Measurements from ENCODE around the gene HSD17B1. TPM values are rescaled to one million over a fixed set of nuclear protein-coding genes. Genes with fewer than 3 reads are reported as not detected.

Gene HSD17B1
- total and polyA plus RNA-seq, 2 of the 4 experiments (the other 2 are of a cell fraction): 0.72 to 1.4 TPM

DNA sequence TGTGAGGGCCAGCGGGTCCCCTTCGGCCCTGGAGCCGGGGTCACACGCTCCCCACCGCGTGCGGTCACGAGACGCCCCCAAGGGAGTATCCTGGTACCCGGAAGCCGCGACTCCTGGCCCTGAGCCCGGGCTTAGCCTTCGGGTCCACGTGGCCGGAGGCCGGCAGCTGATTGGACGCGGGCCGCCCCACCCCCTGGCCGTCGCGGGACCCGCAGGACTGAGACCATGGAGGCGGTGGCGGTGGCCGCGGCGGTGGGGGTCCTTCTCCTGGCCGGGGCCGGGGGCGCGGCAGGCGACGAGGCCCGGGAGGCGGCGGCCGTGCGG lies 16.7 kb upstream of the HSD17B1 start, which contains the start of gene NAGLU:
Gene NAGLU (plus strand): TSS at position 194 of the 324 bp plus-strand sequence. CDS start 32 bp downstream, at position 226.
- ATAC-seq (ENCODE audit: low read depth): peak; percentile 89
- peak; percentile 79 for DNase-seq
- BruUV-seq (replicated peaks): no TSS peak

More for the DNA sequence above, 16.7 kb upstream of the HSD17B1 start, which contains the start of gene NAGLU:
- Histone ChIP-seq H2AK5ac (ENCODE audit: low read depth, low read length) (peak within 1 kb of the TSS; percentile 99), H3K27me3 (ENCODE audit: control insufficient read depth, insufficient read depth, low read length) (no peaks in the 10 kb centered on the region), H2BK20ac (ENCODE audit: low read depth, low read length) (peak within 1 kb of the TSS; percentile 93), H3K36me3 (ENCODE audit: control insufficient read depth, insufficient read depth, low read length) (peaks cover 20% of the 10 kb centered on the region), H4K20me1 (ENCODE audit: insufficient read depth, low read length) (peaks cover 9% of the 10 kb centered on the region; the same call in 1 of the 2 replicates), H2BK5ac (ENCODE audit: low read depth, low read length, poor library complexity, severe bottlenecking) (peak within 1 kb of the TSS; percentile 63), H3K9ac (ENCODE audit: low read depth, low read length) (peak within 1 kb of the TSS; percentile 81), H2AK9ac (replicated peaks; ENCODE audit: low read depth, low read length, poor library complexity) (peak within 1 kb of the TSS; percentile 99), H4K8ac (ENCODE audit: low read depth in 2 of 2, low read length in 2 of 2) (peak within 1 kb of the TSS; percentile 100), H3K4me3 (ENCODE audit: insufficient read depth, low read depth, low read length) (peak within 1 kb of the TSS; percentile 53), H4K91ac (ENCODE audit: insufficient read depth, low read depth, low read length) (peak within 1 kb of the TSS; percentile 98), H3K9me1 (ENCODE audit: insufficient read depth, low read length) (peaks cover 23% of the 10 kb centered on the region), H2AFZ (replicated peaks; ENCODE audit: low read length, poor library complexity) (peak within 1 kb of the TSS; percentile 90), H2BK120ac (ENCODE audit: low read depth, low read length) (peak within 1 kb of the TSS; percentile 78), H3K18ac (ENCODE audit: low read depth, low read length) (peak within 1 kb of the TSS; percentile 97), H3K4ac (ENCODE audit: low read depth, low read length) (peak within 1 kb of the TSS; percentile 99), H2BK15ac (ENCODE audit: low read depth, low read length) (peak within 1 kb of the TSS; percentile 99), H3K79me1 (ENCODE audit: low read depth in 1 of 2, low read length in 2 of 2) (peaks cover 16 to 32% of the 10 kb centered on the region in 2 experiments), H3K4me1 (ENCODE audit: control insufficient read depth, insufficient read depth, low read length) (peaks cover 16% of the 10 kb centered on the region), H3K9me3 (ENCODE audit: control insufficient read depth, insufficient read depth, low read length) (no peaks in the 10 kb centered on the region), H3K27ac (ENCODE audit: insufficient read depth, low read length) (peak within 1 kb of the TSS; percentile 78), H3K23ac (ENCODE audit: low read depth, low read length) (peak within 1 kb of the TSS; percentile 99), H3K14ac (replicated peaks; ENCODE audit: low read depth, low read length) (peak within 1 kb of the TSS; percentile 99), H3K4me2 (ENCODE audit: low read depth, low read length) (peak within 1 kb of the TSS; percentile 90), H4K5ac (ENCODE audit: low read depth, low read length) (peak within 1 kb of the TSS; percentile 100), H3K56ac (ENCODE audit: extremely low read depth, insufficient read depth, low read length) (peak within 1 kb of the TSS; percentile 63)
- 0% methylated on average over 11 of the region's 40 CpGs; no CpG with 5 or more reads in 1 of the 2 experiments for WGBS, 2 experiments (ENCODE audit: extremely low coverage in 2 of 2, insufficient read length in 1 of 2)
- in situ Hi-C loops (cut with MboI; ENCODE audit: low sequenced_read_pairs): no loop called here
- dilution Hi-C loops (cut with HindIII; ENCODE audit: low sequenced_read_pairs, unreplicated experiment): no loop called here
- TF ChIP-seq NFE2L2 (IDR thresholded peaks at IDR 0.05; ENCODE audit: low read depth, low read length): no peak
- peak; percentile 63; the same call in 1 of the 2 replicates for TF ChIP-seq MAZ (IDR thresholded peaks at IDR 0.05; ENCODE audit: borderline replicate concordance, low read depth, low read length)
- TF ChIP-seq CHD1 (IDR thresholded peaks at IDR 0.05; ENCODE audit: low read depth, low read length): no peak
- TF ChIP-seq RCOR1 (IDR thresholded peaks at IDR 0.05; ENCODE audit: insufficient replicate concordance, low read length): no peak
- no peak for TF ChIP-seq RFX5 (IDR thresholded peaks at IDR 0.05; ENCODE audit: low read depth, low read length)
- no peak for TF ChIP-seq SMC3 (IDR thresholded peaks at IDR 0.05; ENCODE audit: low read depth, low read length)
- TF ChIP-seq, protein P1, sequence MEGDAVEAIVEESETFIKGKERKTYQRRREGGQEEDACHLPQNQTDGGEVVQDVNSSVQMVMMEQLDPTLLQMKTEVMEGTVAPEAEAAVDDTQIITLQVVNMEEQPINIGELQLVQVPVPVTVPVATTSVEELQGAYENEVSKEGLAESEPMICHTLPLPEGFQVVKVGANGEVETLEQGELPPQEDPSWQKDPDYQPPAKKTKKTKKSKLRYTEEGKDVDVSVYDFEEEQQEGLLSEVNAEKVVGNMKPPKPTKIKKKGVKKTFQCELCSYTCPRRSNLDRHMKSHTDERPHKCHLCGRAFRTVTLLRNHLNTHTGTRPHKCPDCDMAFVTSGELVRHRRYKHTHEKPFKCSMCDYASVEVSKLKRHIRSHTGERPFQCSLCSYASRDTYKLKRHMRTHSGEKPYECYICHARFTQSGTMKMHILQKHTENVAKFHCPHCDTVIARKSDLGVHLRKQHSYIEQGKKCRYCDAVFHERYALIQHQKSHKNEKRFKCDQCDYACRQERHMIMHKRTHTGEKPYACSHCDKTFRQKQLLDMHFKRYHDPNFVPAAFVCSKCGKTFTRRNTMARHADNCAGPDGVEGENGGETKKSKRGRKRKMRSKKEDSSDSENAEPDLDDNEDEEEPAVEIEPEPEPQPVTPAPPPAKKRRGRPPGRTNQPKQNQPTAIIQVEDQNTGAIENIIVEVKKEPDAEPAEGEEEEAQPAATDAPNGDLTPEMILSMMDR (conservative IDR thresholded peaks at IDR 0.05; ENCODE audit: low read depth, low read length): no peak
- TF ChIP-seq CEBPB (IDR thresholded peaks at IDR 0.05; ENCODE audit: low read depth, low read length): no peak
- TF ChIP-seq MXI1 (IDR thresholded peaks at IDR 0.05; ENCODE audit: borderline replicate concordance, low read depth, low read length): no peak
- TF ChIP-seq ELK1 (IDR thresholded peaks at IDR 0.05; ENCODE audit: borderline replicate concordance, low read depth, low read length): no peak
- TF ChIP-seq USF2 (IDR thresholded peaks at IDR 0.05; ENCODE audit: low read depth, low read length): peak; percentile 97
- peak; percentile 91 for TF ChIP-seq BHLHE40 (IDR thresholded peaks at IDR 0.05; ENCODE audit: low read depth, low read length)
- TF ChIP-seq RAD21 (IDR thresholded peaks at IDR 0.05; ENCODE audit: low read length): no peak
- TF ChIP-seq MAFK (IDR thresholded peaks at IDR 0.05; ENCODE audit: low read depth, low read length): no peak
- peak; percentile 27; the same call in 1 of the 2 replicates for TF ChIP-seq FOS (IDR thresholded peaks at IDR 0.05; ENCODE audit: low read depth, low read length)
- TF ChIP-seq POLR2A (IDR thresholded peaks at IDR 0.05; ENCODE audit: low read depth, low read length): peak; percentile 27; the same call in 1 of the 2 replicates
- intact Hi-C loops (cut with micrococcal nuclease): no loop called here
- ChIA-PET CTCF (interaction anchor here (0.6 to 1.8 kb wide), 3 partner anchors 9 to 572 kb away, joined by 3 to 6 read pairs (median 3); no protein-coding TSS in a partner anchor), POLR2A (ENCODE audit: unreplicated experiment) (interaction anchor here (1.6 to 1.8 kb wide), 3 partner anchors 16 to 115 kb away, joined by 4 to 6 read pairs (median 4); partner anchors contain the start of gene CAVIN1)

Data from IMR-90 (cell line).